ENCODE results near the gene PLXNA4.

The PLXNA4 gene

DNA sequence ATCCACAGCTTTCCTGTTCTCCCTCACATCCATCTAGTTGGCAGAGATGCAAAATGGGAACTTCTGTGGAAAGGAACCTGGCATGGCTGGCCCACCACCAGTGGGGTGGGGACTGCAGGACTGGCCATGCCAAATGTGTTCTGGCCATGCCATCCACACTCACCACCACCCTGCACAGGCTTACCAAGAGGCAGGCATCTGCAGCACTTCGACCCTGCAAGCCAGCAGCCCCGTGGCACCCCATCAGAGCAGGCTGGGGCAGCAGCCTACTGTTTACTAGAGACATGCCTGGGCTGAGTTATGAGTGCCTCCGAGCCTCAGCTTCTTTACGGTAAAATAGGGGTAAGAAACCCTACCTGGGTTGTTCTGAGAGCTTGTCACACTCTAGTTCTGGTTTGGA, 313.1 kb downstream of the PLXNA4 start:
- H3K4me3 ChIP-seq (ENCODE audit: low read length) = no peak overlapping the region
- H3K4me2 ChIP-seq (ENCODE audit: low read length) = no peak overlapping the region
- H3K27ac ChIP-seq (ENCODE audit: low read depth, low read length) = no peak overlapping the region
- H3K79me2 ChIP-seq (ENCODE audit: control insufficient read depth, low read length) = no peaks in the 10 kb centered on the region
- no peaks in the 10 kb centered on the region for H3K4me1 ChIP-seq (ENCODE audit: control insufficient read depth, low read length)
- H3K9me2 ChIP-seq (replicated peaks; ENCODE audit: control insufficient read depth, low read length) = no peaks in the 10 kb centered on the region
- no peaks in the 10 kb centered on the region for H3F3A ChIP-seq (ENCODE audit: control insufficient read depth, insufficient read depth)
- no peaks in the 10 kb centered on the region for H3K27me3 ChIP-seq (ENCODE audit: control insufficient read depth, low read length)
- H3K36me3 ChIP-seq (ENCODE audit: control insufficient read depth, low read length) = no peaks in the 10 kb centered on the region
- H3K9me3 ChIP-seq (ENCODE audit: control insufficient read depth, insufficient read depth, low read length) = no peaks in the 10 kb centered on the region
- H4K20me1 ChIP-seq (ENCODE audit: control insufficient read depth, insufficient read depth, low read depth, low read length) = no peaks in the 10 kb centered on the region
- TF ChIP-seq, protein P1, sequence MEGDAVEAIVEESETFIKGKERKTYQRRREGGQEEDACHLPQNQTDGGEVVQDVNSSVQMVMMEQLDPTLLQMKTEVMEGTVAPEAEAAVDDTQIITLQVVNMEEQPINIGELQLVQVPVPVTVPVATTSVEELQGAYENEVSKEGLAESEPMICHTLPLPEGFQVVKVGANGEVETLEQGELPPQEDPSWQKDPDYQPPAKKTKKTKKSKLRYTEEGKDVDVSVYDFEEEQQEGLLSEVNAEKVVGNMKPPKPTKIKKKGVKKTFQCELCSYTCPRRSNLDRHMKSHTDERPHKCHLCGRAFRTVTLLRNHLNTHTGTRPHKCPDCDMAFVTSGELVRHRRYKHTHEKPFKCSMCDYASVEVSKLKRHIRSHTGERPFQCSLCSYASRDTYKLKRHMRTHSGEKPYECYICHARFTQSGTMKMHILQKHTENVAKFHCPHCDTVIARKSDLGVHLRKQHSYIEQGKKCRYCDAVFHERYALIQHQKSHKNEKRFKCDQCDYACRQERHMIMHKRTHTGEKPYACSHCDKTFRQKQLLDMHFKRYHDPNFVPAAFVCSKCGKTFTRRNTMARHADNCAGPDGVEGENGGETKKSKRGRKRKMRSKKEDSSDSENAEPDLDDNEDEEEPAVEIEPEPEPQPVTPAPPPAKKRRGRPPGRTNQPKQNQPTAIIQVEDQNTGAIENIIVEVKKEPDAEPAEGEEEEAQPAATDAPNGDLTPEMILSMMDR (IDR thresholded peaks at IDR 0.05; ENCODE audit: low read depth, low read length, poor library complexity, severe bottlenecking) = no peak
- no peak for TF ChIP-seq EZH2phosphoT487 (IDR thresholded peaks at IDR 0.05; ENCODE audit: borderline replicate concordance, low read length)

DNA sequence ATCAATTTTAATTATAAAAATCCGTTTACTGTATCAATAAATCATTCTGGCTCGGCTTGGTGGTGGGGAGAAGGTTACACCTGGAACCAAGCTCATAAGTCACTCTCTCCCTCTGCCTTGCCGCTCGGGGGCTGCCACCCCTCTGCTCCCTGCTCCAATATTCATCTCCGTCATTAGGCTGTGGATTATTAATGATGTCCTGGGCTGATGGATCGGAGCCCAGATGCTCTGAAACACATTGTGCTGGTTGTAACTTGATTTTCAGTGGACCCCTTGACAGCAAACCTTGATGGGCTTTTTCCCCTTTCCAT, 314.2 kb downstream of the PLXNA4 start:
- no peaks in the 10 kb centered on the region for H3K9me3 ChIP-seq (ENCODE audit: control insufficient read depth, insufficient read depth, low read length)
- no peaks in the 10 kb centered on the region for H3K9me2 ChIP-seq (replicated peaks; ENCODE audit: control insufficient read depth, low read length)
- H3K4me1 ChIP-seq (ENCODE audit: control insufficient read depth, low read length) = no peaks in the 10 kb centered on the region
- no peak overlapping the region for H3K4me2 ChIP-seq (ENCODE audit: low read length)
- H3K36me3 ChIP-seq (ENCODE audit: control insufficient read depth, low read length) = no peaks in the 10 kb centered on the region
- no peaks in the 10 kb centered on the region for H4K20me1 ChIP-seq (ENCODE audit: control insufficient read depth, insufficient read depth, low read depth, low read length)
- H3K27ac ChIP-seq (ENCODE audit: low read depth, low read length) = no peak overlapping the region
- no peak overlapping the region for H3K4me3 ChIP-seq (ENCODE audit: low read length)
- H3K27me3 ChIP-seq (ENCODE audit: control insufficient read depth, low read length) = no peaks in the 10 kb centered on the region
- no peaks in the 10 kb centered on the region for H3F3A ChIP-seq (ENCODE audit: control insufficient read depth, insufficient read depth)
- TF ChIP-seq EZH2phosphoT487 (IDR thresholded peaks at IDR 0.05; ENCODE audit: borderline replicate concordance, low read length) = no peak
- TF ChIP-seq, protein P1 (IDR thresholded peaks at IDR 0.05; ENCODE audit: low read depth, low read length, poor library complexity, severe bottlenecking) = no peak
- no peaks in the 10 kb centered on the region for H3K79me2 ChIP-seq (ENCODE audit: control insufficient read depth, low read length)

GRCh38 chr7:132261327-132262159, 314.7 kb downstream of the PLXNA4 start:
- H4K20me1 ChIP-seq (ENCODE audit: control insufficient read depth, insufficient read depth, low read depth, low read length) = no peaks in the 10 kb centered on the region
- H3K79me2 ChIP-seq (ENCODE audit: control insufficient read depth, low read length) = no peaks in the 10 kb centered on the region
- no peaks in the 10 kb centered on the region for H3K4me1 ChIP-seq (ENCODE audit: control insufficient read depth, low read length)
- H3K27me3 ChIP-seq (ENCODE audit: control insufficient read depth, low read length) = no peaks in the 10 kb centered on the region
- no peaks in the 10 kb centered on the region for H3K9me2 ChIP-seq (replicated peaks; ENCODE audit: control insufficient read depth, low read length)
- no peak overlapping the region for H3K4me3 ChIP-seq (ENCODE audit: low read length)
- no peak for TF ChIP-seq EZH2phosphoT487 (IDR thresholded peaks at IDR 0.05; ENCODE audit: borderline replicate concordance, low read length)
- TF ChIP-seq, protein P1 (IDR thresholded peaks at IDR 0.05; ENCODE audit: low read depth, low read length, poor library complexity, severe bottlenecking) = no peak
- no peaks in the 10 kb centered on the region for H3K36me3 ChIP-seq (ENCODE audit: control insufficient read depth, low read length)
- no peak overlapping the region for H3K4me2 ChIP-seq (ENCODE audit: low read length)
- H3K27ac ChIP-seq (ENCODE audit: low read depth, low read length) = no peak overlapping the region
- H3K9me3 ChIP-seq (ENCODE audit: control insufficient read depth, insufficient read depth, low read length) = no peaks in the 10 kb centered on the region
- no peaks in the 10 kb centered on the region for H3F3A ChIP-seq (ENCODE audit: control insufficient read depth, insufficient read depth)

Measured in DOHH2 (cell line).